ENCODE measurements around the gene CYBA.
A peak's percentile ranks its signal among the peaks of the same experiment; 100 is the strongest.

The CYBA gene

GRCh38 chr16:88693420-88694177 lies 42.7 kb upstream of the CYBA start:
- no peak for DNase-seq (ENCODE audit: low read depth in 1 of 2, low spot score in 1 of 2)
- H3K27me3 ChIP-seq (ENCODE audit: insufficient read depth, poor library complexity, severe bottlenecking), result no peaks in the 10 kb centered on the region
- TF ChIP-seq, protein P1, sequence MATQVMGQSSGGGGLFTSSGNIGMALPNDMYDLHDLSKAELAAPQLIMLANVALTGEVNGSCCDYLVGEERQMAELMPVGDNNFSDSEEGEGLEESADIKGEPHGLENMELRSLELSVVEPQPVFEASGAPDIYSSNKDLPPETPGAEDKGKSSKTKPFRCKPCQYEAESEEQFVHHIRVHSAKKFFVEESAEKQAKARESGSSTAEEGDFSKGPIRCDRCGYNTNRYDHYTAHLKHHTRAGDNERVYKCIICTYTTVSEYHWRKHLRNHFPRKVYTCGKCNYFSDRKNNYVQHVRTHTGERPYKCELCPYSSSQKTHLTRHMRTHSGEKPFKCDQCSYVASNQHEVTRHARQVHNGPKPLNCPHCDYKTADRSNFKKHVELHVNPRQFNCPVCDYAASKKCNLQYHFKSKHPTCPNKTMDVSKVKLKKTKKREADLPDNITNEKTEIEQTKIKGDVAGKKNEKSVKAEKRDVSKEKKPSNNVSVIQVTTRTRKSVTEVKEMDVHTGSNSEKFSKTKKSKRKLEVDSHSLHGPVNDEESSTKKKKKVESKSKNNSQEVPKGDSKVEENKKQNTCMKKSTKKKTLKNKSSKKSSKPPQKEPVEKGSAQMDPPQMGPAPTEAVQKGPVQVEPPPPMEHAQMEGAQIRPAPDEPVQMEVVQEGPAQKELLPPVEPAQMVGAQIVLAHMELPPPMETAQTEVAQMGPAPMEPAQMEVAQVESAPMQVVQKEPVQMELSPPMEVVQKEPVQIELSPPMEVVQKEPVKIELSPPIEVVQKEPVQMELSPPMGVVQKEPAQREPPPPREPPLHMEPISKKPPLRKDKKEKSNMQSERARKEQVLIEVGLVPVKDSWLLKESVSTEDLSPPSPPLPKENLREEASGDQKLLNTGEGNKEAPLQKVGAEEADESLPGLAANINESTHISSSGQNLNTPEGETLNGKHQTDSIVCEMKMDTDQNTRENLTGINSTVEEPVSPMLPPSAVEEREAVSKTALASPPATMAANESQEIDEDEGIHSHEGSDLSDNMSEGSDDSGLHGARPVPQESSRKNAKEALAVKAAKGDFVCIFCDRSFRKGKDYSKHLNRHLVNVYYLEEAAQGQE (IDR thresholded peaks at IDR 0.05; ENCODE audit: insufficient replicate concordance, low read depth), result no peak
- H3K4me3 ChIP-seq (replicated peaks; ENCODE audit: insufficient read depth, low read length), result no peak overlapping the region
- no peak overlapping the region for H3K27ac ChIP-seq (replicated peaks)

DNA sequence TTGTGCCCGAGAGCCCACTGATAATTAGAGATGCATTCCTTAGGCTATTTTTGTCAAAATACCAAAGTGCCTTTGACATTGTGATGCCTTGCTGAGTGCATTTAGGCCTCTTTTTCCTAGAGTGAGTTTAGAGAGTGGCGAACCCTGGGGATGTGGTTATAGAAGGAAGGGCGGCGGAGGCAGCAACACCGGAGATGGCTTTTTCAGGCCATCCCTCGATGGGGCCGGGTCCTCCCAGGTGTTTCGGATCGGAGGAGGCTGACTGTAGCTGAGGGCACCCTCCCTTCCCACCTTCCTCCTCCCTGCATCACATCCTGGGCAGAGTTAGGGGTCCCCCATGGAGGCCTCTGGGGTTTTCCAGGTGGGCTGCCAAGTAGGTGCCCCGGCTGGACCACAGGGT lies 42.0 kb upstream of the CYBA start:
- Histone ChIP-seq H3K27me3 (ENCODE audit: insufficient read depth, poor library complexity, severe bottlenecking) (no peaks in the 10 kb centered on the region), H3K27ac (replicated peaks) (peak overlapping the region; percentile 41; the same call in 1 of the 2 replicates), H3K4me3 (replicated peaks; ENCODE audit: insufficient read depth, low read length) (no peak overlapping the region)
- TF ChIP-seq POLR2AphosphoS5 (IDR thresholded peaks at IDR 0.05; ENCODE audit: low read depth) (no peak), SPI1 (IDR thresholded peaks at IDR 0.05; ENCODE audit: borderline replicate concordance, low read depth) (no peak), GABPA (IDR thresholded peaks at IDR 0.05; ENCODE audit: low read depth) (no peak)
- TF ChIP-seq, protein P1 (IDR thresholded peaks at IDR 0.05; ENCODE audit: insufficient replicate concordance, low read depth), result no peak
- TF ChIP-seq, protein P2, sequence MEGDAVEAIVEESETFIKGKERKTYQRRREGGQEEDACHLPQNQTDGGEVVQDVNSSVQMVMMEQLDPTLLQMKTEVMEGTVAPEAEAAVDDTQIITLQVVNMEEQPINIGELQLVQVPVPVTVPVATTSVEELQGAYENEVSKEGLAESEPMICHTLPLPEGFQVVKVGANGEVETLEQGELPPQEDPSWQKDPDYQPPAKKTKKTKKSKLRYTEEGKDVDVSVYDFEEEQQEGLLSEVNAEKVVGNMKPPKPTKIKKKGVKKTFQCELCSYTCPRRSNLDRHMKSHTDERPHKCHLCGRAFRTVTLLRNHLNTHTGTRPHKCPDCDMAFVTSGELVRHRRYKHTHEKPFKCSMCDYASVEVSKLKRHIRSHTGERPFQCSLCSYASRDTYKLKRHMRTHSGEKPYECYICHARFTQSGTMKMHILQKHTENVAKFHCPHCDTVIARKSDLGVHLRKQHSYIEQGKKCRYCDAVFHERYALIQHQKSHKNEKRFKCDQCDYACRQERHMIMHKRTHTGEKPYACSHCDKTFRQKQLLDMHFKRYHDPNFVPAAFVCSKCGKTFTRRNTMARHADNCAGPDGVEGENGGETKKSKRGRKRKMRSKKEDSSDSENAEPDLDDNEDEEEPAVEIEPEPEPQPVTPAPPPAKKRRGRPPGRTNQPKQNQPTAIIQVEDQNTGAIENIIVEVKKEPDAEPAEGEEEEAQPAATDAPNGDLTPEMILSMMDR (IDR thresholded peaks at IDR 0.05; ENCODE audit: insufficient read depth, low read length), result no peak
- no peak for DNase-seq (ENCODE audit: low read depth in 1 of 2, low spot score in 1 of 2)

GRCh38 chr16:88691924-88692560 lies 41.2 kb upstream of the CYBA start:
- TF ChIP-seq SPI1 (IDR thresholded peaks at IDR 0.05; ENCODE audit: borderline replicate concordance, low read depth), result no peak; the same call in 1 of the 2 replicates
- TF ChIP-seq GABPA (IDR thresholded peaks at IDR 0.05; ENCODE audit: low read depth), result no peak
- TF ChIP-seq, protein P1 (IDR thresholded peaks at IDR 0.05; ENCODE audit: insufficient replicate concordance, low read depth), result no peak
- TF ChIP-seq, protein P2 (IDR thresholded peaks at IDR 0.05; ENCODE audit: insufficient read depth, low read length), result no peak
- no peak for TF ChIP-seq POLR2AphosphoS5 (IDR thresholded peaks at IDR 0.05; ENCODE audit: low read depth)
- DNase-seq (ENCODE audit: low read depth in 1 of 2, low spot score in 1 of 2), result peak; percentile 53 to 85
- peak overlapping the region; percentile 41 for H3K27ac ChIP-seq (replicated peaks)
- no peak overlapping the region for H3K4me3 ChIP-seq (replicated peaks; ENCODE audit: insufficient read depth, low read length)
- H3K27me3 ChIP-seq (ENCODE audit: insufficient read depth, poor library complexity, severe bottlenecking), result no peaks in the 10 kb centered on the region

Data from HL-60 (cell line).